Left lung (tissue), 10 donors: ENCODE data around the gene ELFN1. TPM values are rescaled to one million over a fixed set of nuclear protein-coding genes. Genes with fewer than 3 reads are reported as not detected.
"Not testable (repeated sequence)": the region's sequence is repeated elsewhere in the genome, so short reads cannot be mapped to it uniquely, and the experiment has no call there.

ENCODE experiments used
- ATAC-seq: fragments of 200-7000 bp; cut with Tn5 transposase; one replicate; pipeline ENCODE4 v1.9.1; 2020; ENCODE audit warnings: moderate library complexity
- DNase-seq, 4 donors: peaks; one replicate each; pipeline ENCODE4 v3.0.0-alpha.2; 2013 to 2020
- H3K27ac ChIP-seq, 2 donors: fragments of 200-600 bp; sonication (generic) in 1 of 2; one replicate each; pipeline versions ENCODE4 v1.5.0 to v1.8.0; 2020 to 2021
- H3K27me3 ChIP-seq, 2 donors: fragments of 200-600 bp; sonication (generic) in 1 of 2; one replicate each; pipeline versions ENCODE4 v1.5.0 to v1.8.0; 2020 to 2021
- H3K36me3 ChIP-seq, 2 donors: fragments of 200-600 bp; sonication (generic) in 1 of 2; one replicate each; pipeline versions ENCODE4 v1.5.0 to v1.8.0; 2020 to 2021
- H3K4me1 ChIP-seq, 2 donors: fragments of 200-600 bp; one replicate each; pipeline ENCODE4 v1.8.0; 2021
- H3K4me3 ChIP-seq, 2 donors: fragments of 200-600 bp; sonication (generic) in 1 of 2; one replicate each; pipeline versions ENCODE4 v1.5.0 to v1.8.0; 2020 to 2021; ENCODE audit warnings: mild to moderate bottlenecking in 1 of 2
- H3K9me3 ChIP-seq, 2 donors: fragments of 200-600 bp; sonication (generic) in 1 of 2; one replicate each; pipeline versions ENCODE4 v1.5.0 to v1.8.0; 2020 to 2021
- CTCF ChIP-seq, 2 donors: fragments of 200-600 bp; sonication (generic) in 1 of 2; IDR thresholded peaks; one replicate each; pipeline versions ENCODE4 v1.5.0 to v1.8.0; 2021; ENCODE audit warnings: antibody characterized with exemption in 2 of 2
- intact Hi-C, 2 donors: fragments of 100-400 bp; cut with DNase I; formaldehyde crosslinking; loops; one replicate each; pipeline versions ENCODE4 v1.11.2 to v1.14.2; 2022
- polyA plus RNA-seq, 6 donors: library from polyadenylated mRNA; unstranded; fragments of 120-200 nt; gene quantifications; one replicate each; pipeline ENCODE4 v1.2.1, GENCODE V29; 2013; ENCODE audit not compliant: insufficient read length in 6 of 6
- total RNA-seq, 2 donors: library from RNA; stranded (reverse); fragmentation: NEBNext Ultra II Directional; extraction: Animal tissue kit (Norgen Biotek cat#: 25700); gene quantifications; one replicate each; pipeline ENCODE4 v1.2.1, GENCODE V29; 2021
- donor health status: DM: no; HTN: yes; CAD: no.
- donor health status: DM: no; HTN: no; CAD: no.

The ELFN1 gene
- total and polyA plus RNA-seq, 8 donors, result 1.5 to 4.0 (median 2.7) TPM

DNA sequence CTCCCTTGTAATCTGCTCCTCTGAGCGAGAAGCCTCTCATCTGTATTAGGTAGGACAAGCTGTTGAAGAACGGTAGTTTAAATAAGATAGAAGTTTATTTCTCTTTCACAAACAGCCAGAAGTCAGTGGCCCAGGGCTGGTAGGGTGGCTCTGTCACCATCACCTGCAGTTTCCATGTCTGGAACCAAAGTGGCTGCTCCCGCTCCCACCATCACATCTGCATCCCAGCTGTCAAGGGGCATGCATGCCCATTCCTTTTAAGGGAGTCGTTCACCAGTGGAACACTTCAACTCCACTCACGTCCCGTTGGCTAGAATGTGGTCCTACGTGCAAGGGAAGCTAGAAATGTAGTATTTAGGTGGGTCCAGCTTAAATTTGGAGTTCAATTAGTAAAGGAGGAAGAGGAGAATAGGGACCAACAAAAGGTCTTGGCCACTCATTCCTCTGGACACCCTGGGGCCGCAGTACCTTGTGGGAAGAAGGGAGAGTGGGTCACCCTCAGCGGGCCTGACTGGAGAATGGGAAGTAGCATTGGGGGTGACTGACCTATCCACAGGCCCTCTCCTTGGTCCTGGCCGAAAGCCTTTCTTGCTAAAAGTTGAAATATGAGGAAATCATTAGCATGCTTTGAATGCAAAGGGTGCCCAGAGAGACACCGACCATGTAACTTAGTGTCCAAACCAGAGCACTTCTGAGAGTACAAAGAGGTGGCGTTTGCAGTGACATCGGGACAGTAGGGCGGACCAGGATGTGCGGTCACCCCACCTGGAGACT, 48.0 kb downstream of the ELFN1 start:
- intact Hi-C loops, result no loop called here
- no peaks in the 10 kb centered on the region for H3K4me1 ChIP-seq
- no peak overlapping the region for H3K27ac ChIP-seq
- no peaks in the 10 kb centered on the region for H3K9me3 ChIP-seq
- DNase-seq, result peak in 1 of 4 donors; percentile 11
- no peak for TF ChIP-seq CTCF (IDR thresholded peaks at IDR 0.05)
- no peak for ATAC-seq
- H3K36me3 ChIP-seq, result no peaks in the 10 kb centered on the region
- H3K27me3 ChIP-seq, result peaks cover 0 to 42% of the 10 kb centered on the region in 2 donors
- H3K4me3 ChIP-seq, result no peak overlapping the region

- H3K4me1 ChIP-seq, H3K9me3 ChIP-seq, intact Hi-C loops, H3K4me3 ChIP-seq, ATAC-seq, H3K36me3 ChIP-seq, H3K27ac ChIP-seq: not testable (repeated sequence)
- DNase-seq, result peak in 1 of 4 donors; percentile 14
- peaks cover 0 to 35% of the 10 kb centered on the region in 2 donors for H3K27me3 ChIP-seq
These were observed 48.8 kb downstream of the ELFN1 start for GRCh38 chr7:1718850-1719249.

GRCh38 chr7:1719256-1719655, 49.2 kb downstream of the ELFN1 start:
- not testable (repeated sequence) for H3K4me1 ChIP-seq, ATAC-seq

DNA sequence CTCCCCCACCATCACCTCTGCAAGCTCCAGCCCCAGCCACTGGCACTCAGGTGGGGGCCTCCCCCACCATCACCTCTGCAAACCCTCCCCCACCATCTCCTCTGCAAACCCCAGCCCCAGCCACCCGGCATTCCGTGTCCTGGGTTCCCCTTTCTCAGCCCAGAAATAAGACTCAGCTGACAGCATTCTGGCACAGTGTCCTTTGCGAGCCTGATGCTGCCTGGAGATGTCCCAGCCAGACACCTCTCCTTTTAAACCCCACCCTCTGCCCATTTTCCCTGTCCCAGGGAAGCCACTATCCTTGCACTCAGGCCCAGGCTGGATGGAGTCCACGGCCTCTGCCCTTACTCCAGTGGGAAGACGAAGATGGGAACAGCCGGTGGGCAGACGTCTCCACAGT, 49.8 kb downstream of the ELFN1 start:
- no peak for ATAC-seq
- Histone ChIP-seq H3K4me3 (no peak overlapping the region), H3K27me3 (peaks cover 0 to 33% of the 10 kb centered on the region in 2 donors), H3K9me3 (no peaks in the 10 kb centered on the region), H3K27ac (no peak overlapping the region), H3K36me3 (no peaks in the 10 kb centered on the region), H3K4me1 (no peaks in the 10 kb centered on the region)
- no peak for TF ChIP-seq CTCF (IDR thresholded peaks at IDR 0.05)
- no peak for DNase-seq
- intact Hi-C loops, result no loop called here

More at GRCh38 chr7:1719256-1719655, 49.2 kb downstream of the ELFN1 start:
- H3K4me3 ChIP-seq, H3K9me3 ChIP-seq, intact Hi-C loops, H3K27ac ChIP-seq, H3K36me3 ChIP-seq: not testable (repeated sequence)
- peaks cover 0 to 33% of the 10 kb centered on the region in 2 donors for H3K27me3 ChIP-seq
- peak in 1 of 4 donors; percentile 60 for DNase-seq

- Histone ChIP-seq H3K9me3 (no peaks in the 10 kb centered on the region), H3K4me3 (no peak overlapping the region), H3K27ac (no peak overlapping the region), H3K27me3 (peaks cover 0 to 33% of the 10 kb centered on the region in 2 donors), H3K4me1 (no peaks in the 10 kb centered on the region), H3K36me3 (no peaks in the 10 kb centered on the region)
- DNase-seq (peak in 1 of 4 donors; percentile 31), ATAC-seq (no peak)
- TF ChIP-seq CTCF (IDR thresholded peaks at IDR 0.05), result no peak
- intact Hi-C loops, result no loop called here
These were observed 50.2 kb downstream of the ELFN1 start for GRCh38 chr7:1720326-1720725.

- no peaks in the 10 kb centered on the region for H3K4me1 ChIP-seq
- H3K9me3 ChIP-seq, result no peaks in the 10 kb centered on the region
- H3K27me3 ChIP-seq, result peaks cover 0 to 33% of the 10 kb centered on the region in 2 donors
- DNase-seq (peak in 1 of 4 donors; percentile 52), ATAC-seq (no peak)
- TF ChIP-seq CTCF (IDR thresholded peaks at IDR 0.05), result no peak
- H3K36me3 ChIP-seq, result no peaks in the 10 kb centered on the region
- no peak overlapping the region for H3K27ac ChIP-seq
- no peak overlapping the region for H3K4me3 ChIP-seq
- intact Hi-C loops, result no loop called here
These were observed 51.1 kb downstream of the ELFN1 start for GRCh38 chr7:1721047-1721690.
